SK-N-MC (cell line): ENCODE results near the gene CCDC60.

Source experiments
- EZH2 ChIP-seq: fragments of 200-600 bp; sonication (generic); IDR thresholded peaks from one replicate; pipeline ENCODE4 v1.6.1; 2017; ENCODE audit warnings: antibody characterized with exemption
- FOXP2 ChIP-seq: optimal IDR thresholded peaks from 2 replicates; pipeline ENCODE3; 2011; ENCODE audit warnings: mild to moderate bottlenecking, moderate library complexity; ENCODE audit not compliant: insufficient read depth; ENCODE audit errors: extremely low read length, control extremely low read depth
- POLR2AphosphoS5 ChIP-seq: IDR thresholded peaks from 2 replicates; pipeline ENCODE4 v1.6.1; 2012; ENCODE audit warnings: mild to moderate bottlenecking, low read depth, low read length, borderline replicate concordance

DNA sequence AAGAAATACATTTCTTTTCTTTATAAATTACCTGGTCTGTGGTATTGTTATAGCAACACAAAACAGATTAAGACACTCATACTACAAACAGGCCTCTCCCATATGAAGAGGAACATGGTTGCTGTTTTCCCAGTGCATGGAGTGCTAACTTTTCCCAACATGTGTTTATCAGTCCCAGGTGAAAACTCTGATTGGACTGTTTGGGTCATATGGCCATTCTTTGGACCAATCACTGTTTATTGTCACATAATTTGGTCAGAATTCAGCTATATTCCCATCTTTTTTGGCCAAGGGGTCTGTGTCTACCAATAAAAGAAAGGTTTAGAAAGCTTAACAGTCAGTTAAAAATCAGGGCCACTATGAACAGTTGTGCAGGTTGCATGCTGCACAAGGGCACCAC lies 35.4 kb upstream of the CCDC60 start:
- TF ChIP-seq EZH2: no peak
- TF ChIP-seq POLR2AphosphoS5: no peak
- TF ChIP-seq FOXP2: no peak
